Ovary (tissue), 9 donors: ENCODE results near the gene KCNMA1. TPM values are rescaled to one million over a fixed set of nuclear protein-coding genes. Genes with fewer than 3 reads are reported as not detected.

Experiments
- DNase-seq, 5 donors: peaks; one replicate each; pipeline ENCODE4 v3.0.0-alpha.2; 2019 to 2020
- H3K27ac ChIP-seq, 2 donors: fragments of 200-600 bp; one replicate each; pipeline versions ENCODE4 v1.5.1 to v1.8.0; 2019 to 2022
- H3K27me3 ChIP-seq: fragments of 200-600 bp; one replicate; pipeline ENCODE4 v1.8.0; 2022
- H3K36me3 ChIP-seq: fragments of 200-600 bp; sonication (generic); one replicate; pipeline ENCODE4 v1.5.1; 2019
- H3K4me1 ChIP-seq: one replicate; pipeline ENCODE4 v1.8.1; 2013; ENCODE audit warnings: mild to moderate bottlenecking, moderate library complexity; ENCODE audit not compliant: insufficient read depth
- H3K4me3 ChIP-seq: fragments of 200-600 bp; sonication (generic); one replicate; pipeline ENCODE4 v1.5.1; 2017
- H3K9me3 ChIP-seq, 2 donors: fragments of 200-600 bp in 1 of 2; sonication (generic) in 1 of 2; one replicate each; pipeline versions ENCODE4 v1.5.1 to v1.8.1; 2013 to 2019; ENCODE audit warnings: mild to moderate bottlenecking in 1 of 2, moderate library complexity in 1 of 2
- EP300 ChIP-seq: sonication (generic); formaldehyde crosslinking; IDR thresholded peaks from one replicate; pipeline ENCODE4 v1.6.1; 2017; ENCODE audit warnings: antibody characterized with exemption
- POLR2A ChIP-seq: fragments of 450-650 bp; IDR thresholded peaks from one replicate; pipeline ENCODE4 v1.6.1; 2017; ENCODE audit warnings: antibody characterized with exemption, mild to moderate bottlenecking, moderate library complexity
- WGBS, 3 donors: extraction: QIAGEN DNeasy Blood & Tissue Kit in 1 of 3; methylation state at CpG; one replicate each; pipeline versions ENCODE4 v1.1.5 to v1.1.7; 2013 to 2017; 5-methylcytosine and 5-hydroxymethylcytosine counted together
- intact Hi-C, 4 donors: fragments of 100-400 bp; cut with DNase I; formaldehyde crosslinking; loops; one replicate each; pipeline versions ENCODE4 v1.11.0 to v1.15.1; 2022 to 2023
- polyA plus RNA-seq, 2 donors: library from polyadenylated mRNA; stranded (reverse); fragments of 200-250 nt in 1 of 2; fragments of 350-450 nt in 1 of 2; fragmentation: Illumina TruSeq in 1 of 2; extraction: RNeasy Lipid Tissue Mini Kit (QIAGEN cat#74804) in 1 of 2; gene quantifications; one replicate each; pipeline ENCODE4 v1.2.3, GENCODE V29; 2013 to 2014
- total RNA-seq, 7 donors: library from RNA; depleted of rRNA in 2 of 7; stranded (reverse); fragments of >200 nt in 2 of 7; fragmentation: NEBNext Ultra II Directional in 3 of 7; extraction: Animal tissue kit (Norgen Biotek cat#: 25700) in 3 of 7; gene quantifications; one replicate each; pipeline versions ENCODE4 v1.1.0 to v1.2.4, GENCODE V29; 2016 to 2023
- TF ChIP-seq, protein P1 (sequence below), 3 donors: fragments of 450-650 bp in 2 of 3; fragments of 200-600 bp in 1 of 3; IDR thresholded peaks; one replicate each; pipeline versions ENCODE4 v1.5.1 to v1.8.0; 2016 to 2022; ENCODE audit warnings: antibody characterized with exemption in 3 of 3, mild to moderate bottlenecking in 1 of 3
- donor health status: DM: no; HTN: no; CAD: no; lungs with moderate emphysema.
- donor health status: DM: no; HTN: no; CAD: no.
- donor health status: Bipolar disorder and iron deficiency.
- donor health status: DM: yes; HTN: yes; CAD: no.
- donor health status: DM: no; HTN: no; CAD: no.
- donor health status: DM: yes; HTN: yes; CAD: no.

Gene KCNMA1
- total and polyA plus RNA-seq, 9 donors = 7.0 to 83.8 (median 25.1) TPM

DNA sequence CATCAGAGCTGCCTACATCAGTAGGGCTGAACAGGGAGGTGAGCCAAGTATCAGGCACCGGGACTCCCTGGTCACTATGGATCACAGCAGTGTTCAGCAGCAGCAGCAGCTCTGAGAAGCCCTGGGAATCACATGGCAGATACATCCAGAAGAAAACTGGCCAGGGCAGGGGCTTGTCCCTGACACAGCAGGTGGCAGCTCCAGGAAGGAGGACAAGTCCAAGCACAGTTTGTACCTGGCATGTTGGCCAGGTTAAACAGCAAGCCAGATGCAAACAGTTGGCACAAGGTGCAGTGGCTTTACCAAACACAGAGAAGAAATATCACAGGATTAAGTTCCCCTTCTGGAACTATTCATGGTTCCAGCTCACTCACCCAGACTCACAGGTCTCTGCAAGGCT, 139.4 kb downstream of the KCNMA1 start:
- H3K4me1 ChIP-seq = peaks cover 2% of the 10 kb centered on the region
- H3K9me3 ChIP-seq = no peaks in the 10 kb centered on the region
- no peaks in the 10 kb centered on the region for H3K36me3 ChIP-seq
- WGBS, 3 donors = 55 to 67% (median 56%) methylated on average over 1 of the region's 1 CpG
- DNase-seq = no peak
- no peak overlapping the region for H3K27ac ChIP-seq
- no peak overlapping the region for H3K4me3 ChIP-seq
- TF ChIP-seq POLR2A = no peak
- intact Hi-C loops = no loop called here
- no peaks in the 10 kb centered on the region for H3K27me3 ChIP-seq

DNA sequence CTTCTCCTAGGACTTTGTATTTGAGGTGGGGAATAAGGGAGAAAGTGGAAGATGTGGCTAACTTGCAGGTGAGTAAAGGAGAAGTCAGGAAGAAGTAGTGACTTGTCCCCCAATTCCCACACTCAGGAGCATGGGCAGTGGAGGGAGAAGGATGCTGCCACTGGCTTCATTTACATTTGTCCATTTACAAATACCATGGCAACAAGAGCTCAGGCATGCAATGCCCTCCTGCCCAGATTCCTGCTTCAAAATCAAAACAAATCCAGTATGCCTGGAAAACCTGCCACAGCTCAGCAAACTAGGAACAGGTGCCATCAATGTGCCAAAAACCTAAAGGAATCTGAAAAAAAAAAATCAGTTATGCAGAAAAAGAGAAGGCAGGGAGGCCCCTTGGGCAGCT, 139.9 kb downstream of the KCNMA1 start:
- H3K27ac ChIP-seq = no peak overlapping the region
- no peaks in the 10 kb centered on the region for H3K27me3 ChIP-seq
- TF ChIP-seq POLR2A (no peak), EP300 (no peak)
- TF ChIP-seq, protein P1, sequence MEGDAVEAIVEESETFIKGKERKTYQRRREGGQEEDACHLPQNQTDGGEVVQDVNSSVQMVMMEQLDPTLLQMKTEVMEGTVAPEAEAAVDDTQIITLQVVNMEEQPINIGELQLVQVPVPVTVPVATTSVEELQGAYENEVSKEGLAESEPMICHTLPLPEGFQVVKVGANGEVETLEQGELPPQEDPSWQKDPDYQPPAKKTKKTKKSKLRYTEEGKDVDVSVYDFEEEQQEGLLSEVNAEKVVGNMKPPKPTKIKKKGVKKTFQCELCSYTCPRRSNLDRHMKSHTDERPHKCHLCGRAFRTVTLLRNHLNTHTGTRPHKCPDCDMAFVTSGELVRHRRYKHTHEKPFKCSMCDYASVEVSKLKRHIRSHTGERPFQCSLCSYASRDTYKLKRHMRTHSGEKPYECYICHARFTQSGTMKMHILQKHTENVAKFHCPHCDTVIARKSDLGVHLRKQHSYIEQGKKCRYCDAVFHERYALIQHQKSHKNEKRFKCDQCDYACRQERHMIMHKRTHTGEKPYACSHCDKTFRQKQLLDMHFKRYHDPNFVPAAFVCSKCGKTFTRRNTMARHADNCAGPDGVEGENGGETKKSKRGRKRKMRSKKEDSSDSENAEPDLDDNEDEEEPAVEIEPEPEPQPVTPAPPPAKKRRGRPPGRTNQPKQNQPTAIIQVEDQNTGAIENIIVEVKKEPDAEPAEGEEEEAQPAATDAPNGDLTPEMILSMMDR (IDR thresholded peaks at IDR 0.05) = no peak
- intact Hi-C loops = no loop called here
- peaks cover 2% of the 10 kb centered on the region for H3K4me1 ChIP-seq
- H3K36me3 ChIP-seq = no peaks in the 10 kb centered on the region
- no peaks in the 10 kb centered on the region for H3K9me3 ChIP-seq
- no peak for DNase-seq
- H3K4me3 ChIP-seq = no peak overlapping the region

DNA sequence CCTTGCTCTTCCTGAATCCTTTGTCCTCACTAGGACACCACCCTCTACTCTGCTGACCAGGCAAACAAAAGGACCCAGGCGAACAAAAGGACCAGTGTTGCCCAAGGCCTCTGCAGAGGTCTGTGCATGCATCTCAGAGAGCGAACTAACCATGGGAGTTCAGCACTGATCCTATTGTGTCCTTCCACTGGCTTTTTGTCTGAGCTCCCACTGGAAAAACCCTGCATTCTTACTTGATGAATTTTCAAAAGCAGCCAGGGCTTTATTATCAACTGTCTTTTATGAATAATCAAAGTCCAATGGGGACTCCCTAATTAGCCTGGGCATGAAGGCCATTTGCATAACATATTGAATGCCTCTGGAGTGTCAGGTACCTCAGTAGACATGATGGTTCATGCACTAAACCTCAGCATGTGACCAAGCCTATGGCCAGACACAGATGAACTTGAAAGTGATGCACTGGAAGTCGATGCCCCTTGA, 140.6 kb downstream of the KCNMA1 start:
- peaks cover 2% of the 10 kb centered on the region for H3K4me1 ChIP-seq
- no peaks in the 10 kb centered on the region for H3K9me3 ChIP-seq
- TF ChIP-seq POLR2A (no peak), EP300 (no peak)
- TF ChIP-seq, protein P1 (IDR thresholded peaks at IDR 0.05) = no peak
- WGBS, 3 donors = 89 to 95% (median 95%) methylated on average over 3 of the region's 3 CpGs
- no peaks in the 10 kb centered on the region for H3K27me3 ChIP-seq
- H3K36me3 ChIP-seq = no peaks in the 10 kb centered on the region
- H3K27ac ChIP-seq = no peak overlapping the region
- intact Hi-C loops = no loop called here
- H3K4me3 ChIP-seq = no peak overlapping the region
- no peak for DNase-seq

DNA sequence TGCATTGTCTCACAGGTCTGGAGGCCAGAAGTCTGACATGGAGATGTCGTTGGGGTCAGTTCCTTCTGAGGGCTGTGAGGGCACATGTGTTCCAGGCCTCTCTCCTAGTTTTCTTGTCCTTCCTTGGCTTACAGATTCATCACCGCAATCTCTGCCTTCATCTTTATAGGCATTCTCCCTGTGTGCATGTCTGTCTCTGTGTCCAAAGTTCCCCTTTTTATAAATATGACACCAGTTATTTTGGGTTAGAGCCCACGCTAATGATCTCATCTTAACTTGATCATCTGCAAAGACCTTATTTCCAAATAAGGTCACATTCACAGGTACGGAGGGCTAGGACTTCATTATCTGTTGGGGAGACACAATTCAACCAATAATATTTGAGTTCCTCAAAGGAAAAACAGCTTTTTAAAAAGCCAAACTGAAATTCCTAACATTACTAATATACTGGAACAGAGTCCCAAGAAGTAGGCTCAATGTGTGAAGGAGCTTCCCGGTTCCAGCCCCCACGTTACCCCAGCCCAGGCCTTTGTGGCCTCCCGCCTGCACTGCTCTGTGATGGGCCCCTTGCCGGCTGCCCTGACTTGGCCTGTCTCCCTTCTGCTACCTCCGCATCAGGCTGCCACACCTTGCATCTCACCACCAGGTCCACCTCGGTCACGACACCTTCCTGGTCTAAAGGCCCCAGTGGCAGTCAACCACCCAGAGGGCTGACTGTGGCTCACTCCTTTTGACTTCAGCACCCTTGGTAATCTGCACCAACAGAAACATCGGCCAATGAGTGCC, 142.7 kb downstream of the KCNMA1 start:
- 91 to 92% (median 91%) methylated on average over 12 of the region's 12 CpGs for WGBS, 3 donors
- no peak overlapping the region for H3K4me3 ChIP-seq
- no peaks in the 10 kb centered on the region for H3K4me1 ChIP-seq
- intact Hi-C loops = no loop called here
- no peaks in the 10 kb centered on the region for H3K9me3 ChIP-seq
- H3K27ac ChIP-seq = no peak overlapping the region
- TF ChIP-seq POLR2A (no peak), EP300 (no peak)
- TF ChIP-seq, protein P1 (IDR thresholded peaks at IDR 0.05) = no peak
- no peak for DNase-seq
- H3K27me3 ChIP-seq = no peaks in the 10 kb centered on the region
- H3K36me3 ChIP-seq = no peaks in the 10 kb centered on the region

DNA sequence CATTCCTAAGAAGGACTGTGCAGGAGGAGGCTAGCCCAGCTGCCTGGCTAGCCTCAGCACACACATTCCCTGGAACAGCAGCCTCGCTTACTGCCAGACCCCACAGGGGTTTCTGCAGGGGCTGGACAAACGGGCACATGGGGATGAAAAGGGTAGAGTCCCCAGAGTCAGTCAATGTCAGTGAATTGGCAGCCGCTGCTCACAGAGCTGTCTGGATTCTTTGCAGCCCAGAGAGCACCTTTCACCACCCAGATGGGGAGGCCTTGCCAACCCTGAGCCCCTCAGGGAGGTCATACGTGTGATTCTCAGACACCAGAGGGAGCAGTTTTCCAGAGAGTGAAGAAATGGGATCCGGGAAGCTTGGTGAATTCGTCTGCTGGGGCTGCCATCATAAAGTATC, 143.3 kb downstream of the KCNMA1 start:
- TF ChIP-seq, protein P1 (IDR thresholded peaks at IDR 0.05) = no peak
- TF ChIP-seq EP300 (no peak), POLR2A (no peak)
- H3K36me3 ChIP-seq = no peaks in the 10 kb centered on the region
- H3K4me1 ChIP-seq = no peaks in the 10 kb centered on the region
- H3K27me3 ChIP-seq = no peaks in the 10 kb centered on the region
- intact Hi-C loops = no loop called here
- WGBS, 3 donors = 65 to 76% (median 71%) methylated on average over 6 of the region's 6 CpGs
- no peak for DNase-seq
- no peak overlapping the region for H3K27ac ChIP-seq
- H3K9me3 ChIP-seq = no peaks in the 10 kb centered on the region
- no peak overlapping the region for H3K4me3 ChIP-seq
